Panc1 (cell line): ENCODE data around the gene TGM6.

Experiments used
- TCF7L2 ChIP-seq: IDR thresholded peaks from 2 replicates; pipeline ENCODE4 v1.6.1; 2011; ENCODE audit warnings: mild to moderate bottlenecking, low read depth, low read length, inconsistent platforms
- TF ChIP-seq, protein P1 (sequence below): fragments of 450-650 bp; IDR thresholded peaks from 2 replicates; pipeline ENCODE4 v1.5.1; 2017; ENCODE audit warnings: mild to moderate bottlenecking
- TF ChIP-seq, protein P2 (sequence below), 2 experiments: IDR thresholded peaks; 2 replicates each; pipeline ENCODE4 v1.6.1; 2011 to 2012; ENCODE audit warnings: low read depth in 2 of 2, control low read depth in 1 of 2, low read length in 1 of 2, mild to moderate bottlenecking in 1 of 2, moderate library complexity in 1 of 2; ENCODE audit not compliant: insufficient read depth in 1 of 2

DNA sequence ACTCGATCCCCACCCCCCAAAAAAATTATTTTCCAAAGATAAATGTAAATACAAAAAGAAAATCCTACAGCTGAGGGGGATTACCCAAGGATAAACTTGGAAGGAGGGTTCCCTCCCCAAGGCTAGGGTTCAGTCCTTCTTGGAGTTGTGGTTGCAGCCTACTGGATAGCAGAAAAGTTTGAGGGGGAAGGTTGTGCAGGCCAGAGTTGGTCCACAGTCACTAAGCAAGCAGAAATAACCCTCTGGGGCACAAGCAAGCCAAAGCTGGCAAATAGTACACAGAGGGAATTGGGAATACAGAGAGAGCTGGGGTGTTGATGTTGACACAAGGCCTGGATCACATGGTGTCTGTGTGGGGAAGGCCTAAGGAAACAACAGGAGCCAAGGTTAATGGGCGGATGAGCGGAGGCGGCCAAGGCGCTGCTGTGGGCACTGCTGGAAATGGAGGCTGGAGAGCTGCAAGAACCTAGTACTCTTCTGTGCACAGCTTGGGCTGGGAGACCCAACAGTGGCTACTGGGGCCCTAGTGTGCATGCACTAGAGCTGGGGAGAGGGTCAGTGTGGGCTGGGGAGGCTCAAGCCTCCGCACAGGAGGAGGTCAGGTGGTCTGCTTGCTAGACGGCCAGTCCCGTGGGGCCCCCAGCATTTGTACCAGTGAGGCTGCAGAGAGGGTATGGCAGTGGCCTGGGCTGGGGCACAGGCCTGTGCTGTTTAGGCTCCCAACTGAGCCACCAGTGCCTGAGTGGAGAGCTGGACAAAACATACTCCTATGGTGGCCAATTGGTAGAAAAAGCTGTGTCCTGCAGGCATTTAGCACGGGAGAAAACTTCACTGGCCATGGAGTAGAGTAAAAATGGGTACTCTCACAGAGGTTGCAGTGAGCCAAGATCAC is 95.4 kb downstream of the TGM6 start:
- TF ChIP-seq, protein P1, sequence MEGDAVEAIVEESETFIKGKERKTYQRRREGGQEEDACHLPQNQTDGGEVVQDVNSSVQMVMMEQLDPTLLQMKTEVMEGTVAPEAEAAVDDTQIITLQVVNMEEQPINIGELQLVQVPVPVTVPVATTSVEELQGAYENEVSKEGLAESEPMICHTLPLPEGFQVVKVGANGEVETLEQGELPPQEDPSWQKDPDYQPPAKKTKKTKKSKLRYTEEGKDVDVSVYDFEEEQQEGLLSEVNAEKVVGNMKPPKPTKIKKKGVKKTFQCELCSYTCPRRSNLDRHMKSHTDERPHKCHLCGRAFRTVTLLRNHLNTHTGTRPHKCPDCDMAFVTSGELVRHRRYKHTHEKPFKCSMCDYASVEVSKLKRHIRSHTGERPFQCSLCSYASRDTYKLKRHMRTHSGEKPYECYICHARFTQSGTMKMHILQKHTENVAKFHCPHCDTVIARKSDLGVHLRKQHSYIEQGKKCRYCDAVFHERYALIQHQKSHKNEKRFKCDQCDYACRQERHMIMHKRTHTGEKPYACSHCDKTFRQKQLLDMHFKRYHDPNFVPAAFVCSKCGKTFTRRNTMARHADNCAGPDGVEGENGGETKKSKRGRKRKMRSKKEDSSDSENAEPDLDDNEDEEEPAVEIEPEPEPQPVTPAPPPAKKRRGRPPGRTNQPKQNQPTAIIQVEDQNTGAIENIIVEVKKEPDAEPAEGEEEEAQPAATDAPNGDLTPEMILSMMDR: no peak
- TF ChIP-seq, protein P2, sequence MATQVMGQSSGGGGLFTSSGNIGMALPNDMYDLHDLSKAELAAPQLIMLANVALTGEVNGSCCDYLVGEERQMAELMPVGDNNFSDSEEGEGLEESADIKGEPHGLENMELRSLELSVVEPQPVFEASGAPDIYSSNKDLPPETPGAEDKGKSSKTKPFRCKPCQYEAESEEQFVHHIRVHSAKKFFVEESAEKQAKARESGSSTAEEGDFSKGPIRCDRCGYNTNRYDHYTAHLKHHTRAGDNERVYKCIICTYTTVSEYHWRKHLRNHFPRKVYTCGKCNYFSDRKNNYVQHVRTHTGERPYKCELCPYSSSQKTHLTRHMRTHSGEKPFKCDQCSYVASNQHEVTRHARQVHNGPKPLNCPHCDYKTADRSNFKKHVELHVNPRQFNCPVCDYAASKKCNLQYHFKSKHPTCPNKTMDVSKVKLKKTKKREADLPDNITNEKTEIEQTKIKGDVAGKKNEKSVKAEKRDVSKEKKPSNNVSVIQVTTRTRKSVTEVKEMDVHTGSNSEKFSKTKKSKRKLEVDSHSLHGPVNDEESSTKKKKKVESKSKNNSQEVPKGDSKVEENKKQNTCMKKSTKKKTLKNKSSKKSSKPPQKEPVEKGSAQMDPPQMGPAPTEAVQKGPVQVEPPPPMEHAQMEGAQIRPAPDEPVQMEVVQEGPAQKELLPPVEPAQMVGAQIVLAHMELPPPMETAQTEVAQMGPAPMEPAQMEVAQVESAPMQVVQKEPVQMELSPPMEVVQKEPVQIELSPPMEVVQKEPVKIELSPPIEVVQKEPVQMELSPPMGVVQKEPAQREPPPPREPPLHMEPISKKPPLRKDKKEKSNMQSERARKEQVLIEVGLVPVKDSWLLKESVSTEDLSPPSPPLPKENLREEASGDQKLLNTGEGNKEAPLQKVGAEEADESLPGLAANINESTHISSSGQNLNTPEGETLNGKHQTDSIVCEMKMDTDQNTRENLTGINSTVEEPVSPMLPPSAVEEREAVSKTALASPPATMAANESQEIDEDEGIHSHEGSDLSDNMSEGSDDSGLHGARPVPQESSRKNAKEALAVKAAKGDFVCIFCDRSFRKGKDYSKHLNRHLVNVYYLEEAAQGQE (IDR thresholded peaks at IDR 0.05; ENCODE audit: insufficient read depth in 1 of 2, low read depth in 2 of 2, low read length in 1 of 2): no peak
- TF ChIP-seq TCF7L2: no peak
